GM21528 (cell line): ENCODE data around the gene DPCD.
"Not testable (repeated sequence)": the region's sequence is repeated elsewhere in the genome, so short reads cannot be mapped to it uniquely, and the experiment has no call there.

ENCODE experiments used
- ATAC-seq: cut with Tn5 transposase; IDR thresholded peaks from one replicate; pipeline ENCODE4 v1.9.1; 2021; ENCODE audit warnings: mild to moderate bottlenecking, moderate library complexity; ENCODE audit not compliant: unreplicated experiment, low FRiP score

Gene DPCD

DNA sequence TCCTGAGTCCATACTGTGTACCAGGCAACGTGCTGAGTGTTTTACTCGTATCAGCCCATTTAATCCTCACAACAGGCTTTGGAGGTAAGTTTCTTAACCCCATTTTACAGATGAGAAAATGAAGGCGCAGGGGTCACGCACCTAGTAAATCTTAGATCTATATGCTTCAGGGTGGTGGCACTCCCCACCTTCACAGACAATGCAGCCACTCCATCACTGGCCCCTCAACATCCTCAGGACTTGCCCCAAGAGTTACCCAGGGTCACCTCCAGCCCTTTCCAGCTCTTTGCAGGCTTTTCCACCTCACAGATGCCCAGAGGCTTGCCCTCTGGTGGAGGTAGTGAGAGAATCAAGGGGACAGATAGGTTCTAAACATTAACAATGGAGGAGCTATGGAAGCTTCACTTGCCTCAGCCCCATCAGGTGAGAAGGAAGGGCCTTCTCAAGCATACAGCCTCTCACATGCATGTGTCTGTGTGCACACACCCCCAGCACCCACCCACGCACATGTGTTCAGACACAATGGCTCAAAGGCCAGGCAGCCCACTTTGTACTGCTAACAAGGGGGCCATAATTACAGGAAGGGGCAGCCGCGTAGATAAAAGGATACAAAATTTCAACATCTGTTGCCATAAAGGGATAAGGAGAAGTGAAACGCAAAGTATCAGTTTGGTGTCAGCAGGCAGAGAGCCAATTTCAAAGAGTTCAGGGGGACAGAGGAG, 29.1 kb downstream of the DPCD start:
- no peak for ATAC-seq

DNA sequence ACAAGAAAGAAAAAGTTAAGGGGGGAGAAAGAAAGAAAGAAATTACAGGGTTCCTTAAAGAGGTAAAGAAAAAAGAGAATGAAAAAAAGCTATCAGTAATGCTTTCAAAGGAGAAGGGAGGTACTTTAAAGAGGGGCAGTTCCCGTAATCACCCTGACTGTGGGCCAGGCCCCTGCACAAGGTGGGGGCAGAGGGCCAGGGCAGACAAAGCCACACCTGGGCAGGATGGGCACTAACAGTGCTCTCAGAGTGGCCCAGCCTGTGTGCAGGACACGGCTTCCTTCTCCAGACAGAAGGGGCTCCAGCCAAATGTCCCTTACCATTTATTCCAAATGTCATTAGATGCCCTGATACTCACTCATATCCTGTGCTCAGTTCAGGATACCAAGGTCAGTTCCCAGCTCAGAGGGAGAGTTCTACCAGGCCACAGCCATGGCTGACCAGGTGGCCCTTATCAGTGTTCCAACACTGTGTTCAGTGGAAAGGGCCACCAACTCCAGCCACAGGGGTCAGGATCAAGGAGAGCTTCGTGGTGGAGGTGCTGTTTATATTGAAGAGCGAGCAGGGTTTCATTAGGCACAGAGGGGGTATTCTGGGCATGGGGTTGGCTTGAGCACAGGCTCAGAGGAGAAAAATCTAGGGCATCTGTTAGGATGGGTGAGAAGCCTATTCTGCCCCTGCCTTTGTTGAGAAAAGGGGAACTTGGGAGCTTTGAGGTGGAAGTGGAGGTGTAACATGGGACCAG, 29.9 kb downstream of the DPCD start:
- ATAC-seq: no peak

- no peak for ATAC-seq
Measured at GRCh38 chr10:101618871-101619270, 30.8 kb downstream of the DPCD start.

GRCh38 chr10:101619983-101620382, 31.9 kb downstream of the DPCD start:
- ATAC-seq: no peak

DNA sequence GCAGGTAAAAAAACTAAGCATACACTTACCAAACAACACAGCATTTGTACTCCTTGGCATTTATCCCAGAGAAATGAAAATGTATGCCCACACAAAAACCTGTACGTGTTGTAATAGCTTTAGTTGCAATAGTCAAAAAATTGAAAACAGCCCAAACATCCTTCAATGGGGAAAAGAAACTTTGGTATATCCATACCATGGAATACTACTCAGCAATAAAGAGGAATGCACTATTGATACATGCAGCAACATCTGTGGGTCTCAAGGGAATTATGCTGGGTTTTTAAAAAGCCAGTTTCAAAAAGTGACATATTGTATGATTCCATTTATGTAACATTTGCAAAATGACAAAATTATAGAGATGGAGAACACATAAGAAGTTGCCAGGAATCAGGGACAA, 35.4 kb downstream of the DPCD start:
- ATAC-seq: no peak

GRCh38 chr10:101624526-101625102, 36.5 kb downstream of the DPCD start:
- no peak for ATAC-seq

- no peak for ATAC-seq
Measured at GRCh38 chr10:101625821-101626412, 37.8 kb downstream of the DPCD start.

- ATAC-seq: no peak
Measured at GRCh38 chr10:101629837-101630632, 41.9 kb downstream of the DPCD start.

GRCh38 chr10:101630633-101630920, 42.5 kb downstream of the DPCD start:
- ATAC-seq: no peak

GRCh38 chr10:101631821-101632475, 43.8 kb downstream of the DPCD start:
- ATAC-seq: no peak

- ATAC-seq: not testable (repeated sequence)
Measured at GRCh38 chr10:101633510-101633909, 45.4 kb downstream of the DPCD start.

- no peak for ATAC-seq
Measured at GRCh38 chr10:101639141-101639900, 51.2 kb downstream of the DPCD start.

GRCh38 chr10:101643546-101643945, 55.4 kb downstream of the DPCD start:
- ATAC-seq: no peak

- ATAC-seq: no peak
Measured at GRCh38 chr10:101644002-101644401, 55.9 kb downstream of the DPCD start.

- ATAC-seq: no peak
Measured at GRCh38 chr10:101645659-101646058, 57.5 kb downstream of the DPCD start.

GRCh38 chr10:101646364-101646763, 58.2 kb downstream of the DPCD start:
- ATAC-seq: no peak

- ATAC-seq: no peak
Measured at GRCh38 chr10:101647255-101647654, 59.1 kb downstream of the DPCD start.

DNA sequence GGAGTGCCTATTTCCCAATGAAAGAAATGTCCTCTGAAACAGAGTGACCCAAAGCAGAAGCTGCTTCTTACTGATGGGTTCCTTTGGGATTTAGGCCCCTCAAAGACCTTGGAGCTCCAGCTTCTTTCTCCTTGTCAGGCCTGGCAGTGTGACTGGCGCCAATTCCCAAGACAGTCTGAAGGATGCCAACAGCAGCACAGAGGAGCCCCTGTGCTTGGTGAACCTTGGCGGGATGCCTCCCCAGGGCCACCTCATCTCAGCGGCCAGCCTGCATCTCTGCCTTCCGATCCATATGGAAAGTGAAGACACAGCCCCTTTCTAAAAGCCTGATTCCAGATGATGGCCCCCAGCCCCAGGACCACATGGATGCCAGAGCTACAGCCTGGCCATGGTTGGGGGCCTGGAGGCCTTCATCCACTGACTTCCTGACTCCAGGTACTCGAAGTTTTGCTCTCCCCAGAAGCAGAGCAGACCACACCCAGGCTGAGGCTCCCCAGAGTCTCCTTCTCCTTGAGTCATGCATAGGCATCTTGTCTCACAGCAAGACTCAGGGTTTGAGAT, 61.5 kb downstream of the DPCD start:
- ATAC-seq: no peak

DNA sequence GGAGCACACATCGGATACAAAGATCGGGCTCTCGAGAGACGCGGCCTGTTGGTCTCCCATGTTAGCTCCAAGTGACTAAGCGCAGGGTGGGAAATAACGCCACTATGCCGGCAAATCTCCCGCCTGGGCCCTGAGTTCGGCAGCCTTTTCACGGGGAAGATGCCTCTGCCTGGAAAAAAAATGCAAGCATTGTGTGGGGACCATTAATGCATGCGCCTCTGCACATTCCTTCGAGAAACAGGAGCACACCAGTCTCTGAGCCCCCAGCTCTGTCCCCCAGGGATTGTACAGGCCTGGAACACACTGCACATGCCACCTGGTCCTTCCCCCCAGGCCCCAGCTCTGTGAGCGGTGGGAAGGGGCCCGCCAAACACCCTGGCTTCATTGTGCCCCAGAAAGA, 62.7 kb downstream of the DPCD start:
- no peak for ATAC-seq
